Activated CD4-positive, alpha-beta T cell treated with anti-CD3 and anti-CD28 coated beads for 36 hours (primary cell): ENCODE results near the gene SUFU. TPM values are rescaled to one million over a fixed set of nuclear protein-coding genes. Genes with fewer than 3 reads are reported as not detected.
"Not testable (repeated sequence)": the region's sequence is repeated elsewhere in the genome, so short reads cannot be mapped to it uniquely, and the experiment has no call there.

Experiments
- ATAC-seq: fragments of 200-7000 bp; cut with Tn5 transposase; one replicate; pipeline ENCODE4 v1.10.0; 2021; ENCODE audit warnings: mild to moderate bottlenecking, moderate library complexity
- CTCF ChIA-PET: fragments of 350-600 bp; sonication (Branson Sonifier 250); formaldehyde crosslinking; loops from one replicate; lab custom pipeline; 2021; ENCODE audit warnings: antibody characterized with exemption; lab: Charles Lee
- POLR2A ChIA-PET: fragments of 350-600 bp; sonication (Branson Sonifier 250); formaldehyde crosslinking; loops from one replicate; lab custom pipeline; 2021; ENCODE audit warnings: antibody characterized with exemption, inconsistent platforms; lab: Charles Lee
- DNase-seq: peaks from one replicate; pipeline ENCODE4 v3.0.0-alpha.2; 2020
- H3K27ac Mint-ChIP-seq: one replicate; pipeline ENCODE4 v1.8.0; 2021; ENCODE audit warnings: mixed read lengths
- H3K27me3 Mint-ChIP-seq: one replicate; pipeline ENCODE4 v1.8.0; 2021; ENCODE audit warnings: mixed read lengths
- H3K36me3 Mint-ChIP-seq: one replicate; pipeline ENCODE4 v1.8.0; 2021; ENCODE audit warnings: low read depth, mixed read lengths
- H3K4me1 Mint-ChIP-seq: one replicate; pipeline ENCODE4 v1.8.0; 2021; ENCODE audit warnings: mixed read lengths
- H3K4me3 Mint-ChIP-seq: one replicate; pipeline ENCODE4 v1.8.0; 2021; ENCODE audit warnings: mild to moderate bottlenecking, moderate library complexity, mixed read lengths
- H3K9me3 Mint-ChIP-seq: one replicate; pipeline ENCODE4 v1.8.0; 2021; ENCODE audit warnings: low read depth, mixed read lengths
- intact Hi-C, 2 experiments: fragments of 100-400 bp; cut with DNase I in 1 of 2; cut with micrococcal nuclease in 1 of 2; formaldehyde crosslinking; loops; one replicate each; pipeline versions ENCODE4 v1.14.2 to v1.15.1; 2022 to 2024; cut with DNase I, micrococcal nuclease
- total RNA-seq, 2 experiments: library from RNA; stranded (reverse); gene quantifications; one replicate each; pipeline ENCODE4 v1.2.3, GENCODE V29; 2021

SUFU gene
- total RNA-seq, 2 experiments from 2014 or later: 8.4 to 9.5 TPM

DNA sequence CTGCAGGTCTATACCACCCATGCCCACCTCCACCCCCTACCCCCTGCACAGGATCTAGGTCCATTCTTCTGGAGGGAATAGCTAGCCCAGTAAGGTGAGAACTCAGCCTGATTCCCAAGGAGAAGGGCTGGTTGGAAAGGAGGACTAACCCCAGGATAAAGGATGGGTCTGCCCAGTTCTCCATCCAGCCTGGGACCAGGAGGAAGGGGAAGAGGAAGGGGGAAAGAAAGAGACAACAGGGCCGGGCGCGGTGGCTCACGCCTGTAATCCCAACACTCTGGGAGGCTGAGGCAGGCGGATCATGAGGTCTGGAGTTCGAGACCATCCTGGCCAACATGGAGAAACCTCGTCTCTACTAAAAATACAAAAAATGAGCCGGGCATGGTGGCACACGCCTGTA, 31.2 kb downstream of the SUFU start:
- H3K4me1 Mint-ChIP-seq, POLR2A ChIA-PET, H3K4me3 Mint-ChIP-seq, H3K27ac Mint-ChIP-seq, intact Hi-C loops, H3K36me3 Mint-ChIP-seq, ATAC-seq, H3K27me3 Mint-ChIP-seq, DNase-seq, H3K9me3 Mint-ChIP-seq: not testable (repeated sequence)
- CTCF ChIA-PET: interaction anchor here (0.6 to 0.7 kb wide), 2 partner anchors 49 to 55 kb away, joined by 3 read pairs; no protein-coding TSS in a partner anchor

GRCh38 chr10:102535481-102536147, 31.8 kb downstream of the SUFU start:
- Mint-ChIP-seq H3K4me3 (no peak overlapping the region), H3K9me3 (no peaks in the 10 kb centered on the region), H3K36me3 (no peaks in the 10 kb centered on the region), H3K27me3 (no peaks in the 10 kb centered on the region), H3K4me1 (peaks cover 5% of the 10 kb centered on the region), H3K27ac (no peak overlapping the region)
- intact Hi-C loops: no loop called here
- DNase-seq: no peak
- POLR2A ChIA-PET: no interaction called here
- no peak for ATAC-seq
- CTCF ChIA-PET: no interaction called here

GRCh38 chr10:102537367-102537766, 33.6 kb downstream of the SUFU start:
- peaks cover 8% of the 10 kb centered on the region for H3K4me1 Mint-ChIP-seq
- no peaks in the 10 kb centered on the region for H3K9me3 Mint-ChIP-seq
- intact Hi-C loops: no loop called here
- no peaks in the 10 kb centered on the region for H3K36me3 Mint-ChIP-seq
- no peaks in the 10 kb centered on the region for H3K27me3 Mint-ChIP-seq
- CTCF ChIA-PET: interaction anchor here (0.6 kb wide), 1 partner anchor 45 kb away, joined by 3 read pairs; no protein-coding TSS in a partner anchor
- ATAC-seq: no peak
- POLR2A ChIA-PET: no interaction called here
- DNase-seq: no peak
- H3K4me3 Mint-ChIP-seq: no peak overlapping the region
- no peak overlapping the region for H3K27ac Mint-ChIP-seq

- Mint-ChIP-seq H3K9me3 (no peaks in the 10 kb centered on the region), H3K36me3 (no peaks in the 10 kb centered on the region), H3K27ac (no peak overlapping the region), H3K4me1 (peaks cover 14% of the 10 kb centered on the region), H3K27me3 (no peaks in the 10 kb centered on the region), H3K4me3 (no peak overlapping the region)
- POLR2A ChIA-PET: no interaction called here
- no peak for ATAC-seq
- intact Hi-C loops: no loop called here
- CTCF ChIA-PET: no interaction called here
- no peak for DNase-seq
These were observed 34.2 kb downstream of the SUFU start for GRCh38 chr10:102537948-102538347.

GRCh38 chr10:102538811-102539210, 35.0 kb downstream of the SUFU start:
- no peak for ATAC-seq
- Mint-ChIP-seq H3K27me3 (no peaks in the 10 kb centered on the region), H3K4me3 (no peak overlapping the region), H3K4me1 (peaks cover 18% of the 10 kb centered on the region), H3K36me3 (no peaks in the 10 kb centered on the region), H3K27ac (no peak overlapping the region), H3K9me3 (no peaks in the 10 kb centered on the region)
- CTCF ChIA-PET: interaction anchor here (0.7 kb wide), 1 partner anchor 45 kb away, joined by 4 read pairs; no protein-coding TSS in a partner anchor
- no peak for DNase-seq
- intact Hi-C loops: no loop called here
- POLR2A ChIA-PET: no interaction called here

GRCh38 chr10:102540023-102540422, 36.3 kb downstream of the SUFU start:
- ChIA-PET CTCF (interaction anchor here (0.6 to 2.1 kb wide), 5 partner anchors 10 to 70 kb away, joined by 3 to 5 read pairs (median 3); no protein-coding TSS in a partner anchor), POLR2A (no interaction called here)
- ATAC-seq (peak; percentile 96), DNase-seq (peak; percentile 35)
- Mint-ChIP-seq H3K27ac (no peak overlapping the region), H3K9me3 (no peaks in the 10 kb centered on the region), H3K4me3 (no peak overlapping the region), H3K36me3 (no peaks in the 10 kb centered on the region), H3K4me1 (peaks cover 18% of the 10 kb centered on the region), H3K27me3 (no peaks in the 10 kb centered on the region)
- intact Hi-C loops: no loop called here

GRCh38 chr10:102542800-102543418, 39.1 kb downstream of the SUFU start:
- H3K27ac Mint-ChIP-seq: no peak overlapping the region
- intact Hi-C loops: no loop called here
- peaks cover 18% of the 10 kb centered on the region for H3K4me1 Mint-ChIP-seq

GRCh38 chr10:102545265-102545871, 41.6 kb downstream of the SUFU start:
- Mint-ChIP-seq H3K27me3 (no peaks in the 10 kb centered on the region), H3K36me3 (peaks cover 2% of the 10 kb centered on the region), H3K4me1 (peaks cover 13% of the 10 kb centered on the region), H3K27ac (no peak overlapping the region), H3K4me3 (no peak overlapping the region), H3K9me3 (no peaks in the 10 kb centered on the region)
- ChIA-PET POLR2A (no interaction called here), CTCF (interaction anchor here (0.6 to 1.2 kb wide), 4 partner anchors 17 to 128 kb away, joined by 3 to 4 read pairs (median 3); no protein-coding TSS in a partner anchor)
- no peak for DNase-seq
- no peak for ATAC-seq
- intact Hi-C loops: no loop called here

More at GRCh38 chr10:102542800-102543418, 39.1 kb downstream of the SUFU start:
- Mint-ChIP-seq H3K9me3 (no peaks in the 10 kb centered on the region), H3K36me3 (no peaks in the 10 kb centered on the region), H3K27me3 (no peaks in the 10 kb centered on the region), H3K4me3 (no peak overlapping the region)
- CTCF ChIA-PET: no interaction called here
- ATAC-seq (peak; percentile 33), DNase-seq (no peak)
- POLR2A ChIA-PET: no interaction called here

GRCh38 chr10:102545997-102546396, 42.2 kb downstream of the SUFU start:
- POLR2A ChIA-PET: no interaction called here

GRCh38 chr10:102546606-102547320, 43.0 kb downstream of the SUFU start:
- H3K9me3 Mint-ChIP-seq: no peaks in the 10 kb centered on the region
- ChIA-PET CTCF (interaction anchor here (1.1 kb wide), 1 partner anchor 376 kb away, joined by 3 read pairs; no protein-coding TSS in a partner anchor), POLR2A (no interaction called here)
- no peak for DNase-seq
- H3K27me3 Mint-ChIP-seq: no peaks in the 10 kb centered on the region
- peaks cover 6% of the 10 kb centered on the region for H3K36me3 Mint-ChIP-seq
- intact Hi-C loops: no loop called here
- peaks cover 9% of the 10 kb centered on the region for H3K4me1 Mint-ChIP-seq
- ATAC-seq: no peak
- no peak overlapping the region for H3K4me3 Mint-ChIP-seq
- no peak overlapping the region for H3K27ac Mint-ChIP-seq

More at GRCh38 chr10:102545997-102546396, 42.2 kb downstream of the SUFU start:
- H3K36me3 Mint-ChIP-seq: peaks cover 4% of the 10 kb centered on the region
- peaks cover 11% of the 10 kb centered on the region for H3K4me1 Mint-ChIP-seq
- intact Hi-C loops: no loop called here
- CTCF ChIA-PET: interaction anchor here (0.6 to 1.2 kb wide), 3 partner anchors 38 to 128 kb away, joined by 3 to 4 read pairs (median 3); no protein-coding TSS in a partner anchor
- DNase-seq (no peak), ATAC-seq (no peak)
- no peak overlapping the region for H3K4me3 Mint-ChIP-seq
- no peaks in the 10 kb centered on the region for H3K27me3 Mint-ChIP-seq
- H3K27ac Mint-ChIP-seq: no peak overlapping the region
- no peaks in the 10 kb centered on the region for H3K9me3 Mint-ChIP-seq

GRCh38 chr10:102549549-102549948, 45.8 kb downstream of the SUFU start:
- intact Hi-C loops: no loop called here
- H3K36me3 Mint-ChIP-seq: peaks cover 9% of the 10 kb centered on the region
- ChIA-PET CTCF (interaction anchor here (0.6 to 1.0 kb wide), 3 partner anchors 19 to 1077 kb away, joined by 3 to 4 read pairs (median 4); no protein-coding TSS in a partner anchor), POLR2A (no interaction called here)
- H3K9me3 Mint-ChIP-seq: no peaks in the 10 kb centered on the region
- H3K4me1 Mint-ChIP-seq: no peaks in the 10 kb centered on the region
- no peak overlapping the region for H3K27ac Mint-ChIP-seq
- H3K4me3 Mint-ChIP-seq: no peak overlapping the region
- DNase-seq (no peak), ATAC-seq (no peak)
- no peaks in the 10 kb centered on the region for H3K27me3 Mint-ChIP-seq
